Heart left ventricle (tissue), 16 donors: Measurements from ENCODE around the gene ANLN. TPM values are rescaled to one million over a fixed set of nuclear protein-coding genes. Genes with fewer than 3 reads are reported as not detected.

Experiments used
- ATAC-seq, 4 donors: fragments of 200-7000 bp; cut with Tn5 transposase; one replicate each; pipeline ENCODE4 v1.9.1; 2020 to 2022; ENCODE audit warnings: moderate library complexity in 4 of 4, mild to moderate bottlenecking in 3 of 4, moderate number of reproducible peaks in 1 of 4
- DNase-seq, 5 donors: peaks; one replicate each; pipeline ENCODE4 v3.0.0-alpha.2; 2020
- H3K27ac ChIP-seq, 12 donors: fragments of 200-600 bp; sonication (generic) in 4 of 12; one replicate each; pipeline versions ENCODE4 v1.5.0 to v1.8.0; 2016 to 2022; ENCODE audit warnings: mild to moderate bottlenecking in 2 of 12
- H3K27me3 ChIP-seq, 9 donors: fragments of 200-600 bp; sonication (generic) in 2 of 9; one replicate each; pipeline versions ENCODE4 v1.5.1 to v1.8.0; 2016 to 2022; ENCODE audit warnings: mild to moderate bottlenecking in 3 of 9
- H3K36me3 ChIP-seq, 9 donors: fragments of 200-600 bp; sonication (generic) in 2 of 9; one replicate each; pipeline versions ENCODE4 v1.5.0 to v1.8.0; 2018 to 2022; ENCODE audit warnings: mild to moderate bottlenecking in 2 of 9
- H3K4me1 ChIP-seq, 12 donors: fragments of 200-600 bp; sonication (generic) in 4 of 12; one replicate each; pipeline versions ENCODE4 v1.5.0 to v1.8.0; 2016 to 2022; ENCODE audit warnings: mild to moderate bottlenecking in 3 of 12
- H3K4me3 ChIP-seq, 12 donors: fragments of 200-600 bp; sonication (generic) in 4 of 12; one replicate each; pipeline versions ENCODE4 v1.5.0 to v1.8.0; 2017 to 2022; ENCODE audit warnings: mild to moderate bottlenecking in 9 of 12, moderate library complexity in 4 of 12
- H3K9me3 ChIP-seq, 12 donors: fragments of 200-600 bp; sonication (generic) in 4 of 12; one replicate each; pipeline versions ENCODE4 v1.5.0 to v1.8.0; 2016 to 2022; ENCODE audit warnings: mild to moderate bottlenecking in 1 of 12
- CTCF ChIP-seq, 12 donors: fragments of 200-600 bp; sonication (generic) in 4 of 12; IDR thresholded peaks; one replicate each; pipeline versions ENCODE4 v1.5.0 to v1.8.0; 2018 to 2022; ENCODE audit warnings: antibody characterized with exemption in 12 of 12, mild to moderate bottlenecking in 5 of 12
- POLR2A ChIP-seq, 2 donors: fragments of 450-650 bp; IDR thresholded peaks; one replicate each; pipeline ENCODE4 v1.6.1; 2017; ENCODE audit warnings: antibody characterized with exemption in 2 of 2, mild to moderate bottlenecking in 2 of 2, moderate library complexity in 2 of 2
- WGBS, 4 donors: extraction: QIAGEN DNeasy Blood & Tissue Kit in 2 of 4; methylation state at CpG; one replicate each; pipeline versions ENCODE4 v1.1.5 to v1.1.7; 2013 to 2018; 5-methylcytosine and 5-hydroxymethylcytosine counted together
- intact Hi-C, 10 donors: fragments of 100-400 bp; cut with DNase I; formaldehyde crosslinking; loops; one replicate each; pipeline versions ENCODE4 v1.11.1 to v1.14.2; 2022
- polyA plus RNA-seq, 2 donors: library from polyadenylated mRNA; stranded (reverse); fragments of 200-250 nt; gene quantifications; one replicate each; pipeline ENCODE4 v1.2.3, GENCODE V29; 2013
- total RNA-seq, 9 donors: library from RNA; depleted of rRNA in 2 of 9; stranded (reverse); fragments of >200 nt in 2 of 9; fragmentation: NEBNext Ultra II Directional in 3 of 9; extraction: Animal tissue kit (Norgen Biotek cat#: 25700) in 3 of 9; gene quantifications; one replicate each; pipeline versions ENCODE4 v1.1.0 to v1.2.4, GENCODE V29; 2016 to 2023
- donor health status: ischemic (EF 13 %, LVEDD 7.1; RV severe dilation, severe dysfunction).
- donor health status: healthy with polysubstance abuse.
- donor health status: DM: no; HTN: yes; CAD: no.
- donor health status: DM: no; HTN: no; CAD: no.
- donor health status: ischemic (EF 25% LVEDD 6.9; RV normal size, moderate dysfunction).
- donor health status: ischemic (EF 25% LVEDD 5.7; RV mildly dilated, moderate dysfunction).
- donor health status: healthy.
- donor health status: DM: yes; HTN: yes; CAD: no.
- donor health status: ischemic (EF 35%, LVEDD 5.7; RV mildly dilated, moderate dysfunction).
- donor health status: nonischemic (EF 11% LVEDD 7.7; RV severe dilation, severe dysfunction).
- donor health status: DM: yes; HTN: yes; CAD: no.
- donor health status: PGD.
- donor health status: ischemic (EF 29% LVEDD 5.4; RV normal size, mild dysfunction).
- donor health status: nonischemic (EF 23%, LVEDD 6.1; RV moderate dilation, normal function).

The ANLN gene
- total and polyA plus RNA-seq, 11 donors = 0.08 to 30.7 (median 1.5) TPM

- H3K4me3 ChIP-seq = no peak overlapping the region
- no peak overlapping the region for H3K27ac ChIP-seq
- DNase-seq (no peak), ATAC-seq (no peak)
- H3K9me3 ChIP-seq = peaks cover 0 to 9% (median 0%) of the 10 kb centered on the region in 12 donors
- intact Hi-C loops = no loop called here
- peaks cover 0 to 4% (median 0%) of the 10 kb centered on the region in 12 donors for H3K4me1 ChIP-seq
- no peak for TF ChIP-seq CTCF (IDR thresholded peaks at IDR 0.05)
- no peaks in the 10 kb centered on the region for H3K27me3 ChIP-seq
- no peaks in the 10 kb centered on the region for H3K36me3 ChIP-seq
These were observed 79.6 kb downstream of the ANLN start for GRCh38 chr7:36469236-36469635.

GRCh38 chr7:36472141-36472729 lies 82.6 kb downstream of the ANLN start:
- H3K4me1 ChIP-seq = peaks cover 0 to 7% (median 0%) of the 10 kb centered on the region in 12 donors
- no peak overlapping the region for H3K4me3 ChIP-seq
- 79 to 93% (median 83%) methylated on average over 3 of the region's 3 CpGs for WGBS, 4 donors
- no peaks in the 10 kb centered on the region for H3K9me3 ChIP-seq
- H3K27me3 ChIP-seq = no peaks in the 10 kb centered on the region
- intact Hi-C loops = loop anchor here in 1 of 10 donors (10.0 kb wide), 1 partner anchor 483 kb away; no protein-coding TSS in a partner anchor
- H3K27ac ChIP-seq = no peak overlapping the region
- TF ChIP-seq CTCF (IDR thresholded peaks at IDR 0.05) = no peak
- no peak for TF ChIP-seq POLR2A (IDR thresholded peaks at IDR 0.05)
- H3K36me3 ChIP-seq = no peaks in the 10 kb centered on the region
- DNase-seq = no peak
- ATAC-seq = no peak

- Histone ChIP-seq H3K27me3 (no peaks in the 10 kb centered on the region), H3K9me3 (no peaks in the 10 kb centered on the region), H3K36me3 (no peaks in the 10 kb centered on the region), H3K4me3 (no peak overlapping the region), H3K27ac (no peak overlapping the region), H3K4me1 (peaks cover 0 to 7% (median 0%) of the 10 kb centered on the region in 12 donors)
- TF ChIP-seq CTCF (IDR thresholded peaks at IDR 0.05) = peak in 10 of 12 donors; percentile 9 to 49 (median 42)
- no peak for TF ChIP-seq POLR2A (IDR thresholded peaks at IDR 0.05)
- DNase-seq = peak in 1 of 5 donors; percentile 31
- 69 to 97% (median 74%) methylated on average over 9 to 12 of the region's 12 CpGs for WGBS, 4 donors
- intact Hi-C loops = loop anchor here in 1 of 10 donors (10.0 kb wide), 1 partner anchor 481 kb away; no protein-coding TSS in a partner anchor
- ATAC-seq = no peak
These were observed 84.0 kb downstream of the ANLN start for GRCh38 chr7:36473454-36474282.

GRCh38 chr7:36474283-36475010 lies 84.8 kb downstream of the ANLN start:
- TF ChIP-seq POLR2A (IDR thresholded peaks at IDR 0.05) (no peak), CTCF (IDR thresholded peaks at IDR 0.05) (no peak)
- peaks cover 0 to 7% (median 0%) of the 10 kb centered on the region in 12 donors for H3K4me1 ChIP-seq
- peaks cover 0 to 5% (median 0%) of the 10 kb centered on the region in 12 donors for H3K9me3 ChIP-seq
- H3K27ac ChIP-seq = no peak overlapping the region
- H3K36me3 ChIP-seq = no peaks in the 10 kb centered on the region
- no peak overlapping the region for H3K4me3 ChIP-seq
- DNase-seq = no peak
- WGBS, 4 donors = 46 to 58% (median 52%) methylated on average over 6 of the region's 6 CpGs
- no peak for ATAC-seq
- intact Hi-C loops = loop anchor here in 1 of 10 donors (10.0 kb wide), 1 partner anchor 480 kb away; no protein-coding TSS in a partner anchor
- no peaks in the 10 kb centered on the region for H3K27me3 ChIP-seq
